GM12801 (cell line): ENCODE measurements around the gene ZNF280D.

Experiments
- CTCF ChIP-seq: IDR thresholded peaks from one replicate; pipeline ENCODE4 v1.5.1; 2011; ENCODE audit warnings: control low read depth; ENCODE audit not compliant: insufficient read length; ENCODE audit errors: extremely low read depth

The ZNF280D gene

GRCh38 chr15:56674857-56675256, 58.5 kb downstream of the ZNF280D start:
- TF ChIP-seq CTCF = no peak

- TF ChIP-seq CTCF = no peak
Observed at GRCh38 chr15:56672721-56673120, 60.6 kb downstream of the ZNF280D start.

- no peak for TF ChIP-seq CTCF
Observed at GRCh38 chr15:56667517-56667916, 65.8 kb downstream of the ZNF280D start.

GRCh38 chr15:56660943-56661342, 72.4 kb downstream of the ZNF280D start:
- no peak for TF ChIP-seq CTCF

- TF ChIP-seq CTCF = no peak
Observed at GRCh38 chr15:56659197-56659596, 74.1 kb downstream of the ZNF280D start.

- TF ChIP-seq CTCF = no peak
Observed at GRCh38 chr15:56654624-56655023, 78.7 kb downstream of the ZNF280D start.

GRCh38 chr15:56654216-56654615, 79.1 kb downstream of the ZNF280D start:
- TF ChIP-seq CTCF = no peak

GRCh38 chr15:56653787-56654186, 79.5 kb downstream of the ZNF280D start:
- no peak for TF ChIP-seq CTCF
